HG03097 (cell line): ENCODE data around the gene FOSB.

Experiments used
- ATAC-seq: cut with Tn5 transposase; IDR thresholded peaks from one replicate; pipeline ENCODE4 v1.9.1; 2021; ENCODE audit not compliant: unreplicated experiment, low FRiP score

Gene FOSB

DNA sequence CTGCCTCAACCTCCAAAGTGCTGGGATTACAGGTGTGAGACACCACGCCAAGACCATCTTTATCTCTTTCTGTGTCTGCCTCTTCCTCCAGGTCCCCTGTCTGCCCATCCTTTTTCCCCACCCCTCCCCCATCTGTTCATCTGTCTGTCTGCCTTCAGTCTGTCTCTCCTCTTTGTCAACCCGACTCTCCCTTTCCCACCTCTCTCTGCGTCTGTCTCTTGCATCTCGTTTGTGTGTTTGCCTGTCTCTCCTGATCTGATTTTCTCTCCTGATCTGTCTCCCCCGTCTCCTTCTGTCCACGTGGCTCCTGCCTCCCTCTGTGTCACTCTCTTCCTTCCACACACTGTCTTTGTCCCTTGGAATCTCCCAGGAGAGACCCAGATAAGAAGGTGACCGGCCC is 49.4 kb downstream of the FOSB start:
- ATAC-seq: no peak

DNA sequence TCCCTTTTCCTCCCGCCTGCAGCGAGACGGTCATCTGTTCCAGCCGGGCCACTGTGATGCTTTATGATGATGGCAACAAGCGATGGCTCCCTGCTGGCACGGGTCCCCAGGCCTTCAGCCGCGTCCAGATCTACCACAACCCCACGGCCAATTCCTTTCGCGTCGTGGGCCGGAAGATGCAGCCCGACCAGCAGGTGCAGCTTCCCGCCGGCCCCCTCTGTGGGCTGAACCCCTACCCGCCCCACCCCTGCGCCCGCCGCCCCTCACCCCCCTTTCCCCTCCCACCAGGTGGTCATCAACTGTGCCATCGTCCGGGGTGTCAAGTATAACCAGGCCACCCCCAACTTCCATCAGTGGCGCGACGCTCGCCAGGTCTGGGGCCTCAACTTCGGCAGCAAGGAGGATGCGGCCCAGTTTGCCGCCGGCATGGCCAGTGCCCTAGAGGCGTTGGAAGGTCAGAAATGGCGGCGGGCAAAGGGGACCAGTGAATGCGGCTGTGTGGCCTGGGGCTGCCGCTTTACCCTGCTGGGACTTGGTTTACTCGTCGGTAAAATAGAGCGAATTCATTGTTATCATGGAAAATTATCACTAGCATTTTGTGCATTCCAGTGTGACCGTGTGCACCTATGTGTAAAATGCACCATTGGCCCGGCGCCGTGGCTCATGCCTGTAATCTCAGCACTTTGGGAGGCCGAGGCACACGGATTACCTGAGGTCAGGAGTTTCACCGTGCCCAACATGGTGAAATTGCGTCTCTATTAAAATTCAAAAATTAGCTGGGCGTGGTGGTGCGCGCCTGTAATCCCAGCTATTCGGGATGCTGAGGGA is 50.1 kb downstream of the FOSB start:
- no peak for ATAC-seq

DNA sequence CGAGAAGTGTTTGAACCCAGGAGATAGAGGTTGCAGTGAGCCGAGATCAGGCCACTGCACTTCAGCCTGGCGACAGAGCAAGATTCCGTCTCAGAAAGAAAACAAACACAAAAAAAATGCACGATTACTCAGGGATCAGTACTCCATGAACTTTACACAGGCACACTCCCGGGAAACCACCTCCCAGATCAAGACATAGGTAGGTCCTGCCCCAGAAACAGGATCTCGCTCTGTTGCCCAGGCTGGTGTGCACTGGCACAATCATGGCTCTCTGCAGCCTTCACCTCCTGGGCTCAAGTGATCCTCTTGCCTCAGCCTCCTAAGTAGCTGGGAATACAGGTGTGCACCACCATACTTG is 50.7 kb downstream of the FOSB start:
- no peak for ATAC-seq

DNA sequence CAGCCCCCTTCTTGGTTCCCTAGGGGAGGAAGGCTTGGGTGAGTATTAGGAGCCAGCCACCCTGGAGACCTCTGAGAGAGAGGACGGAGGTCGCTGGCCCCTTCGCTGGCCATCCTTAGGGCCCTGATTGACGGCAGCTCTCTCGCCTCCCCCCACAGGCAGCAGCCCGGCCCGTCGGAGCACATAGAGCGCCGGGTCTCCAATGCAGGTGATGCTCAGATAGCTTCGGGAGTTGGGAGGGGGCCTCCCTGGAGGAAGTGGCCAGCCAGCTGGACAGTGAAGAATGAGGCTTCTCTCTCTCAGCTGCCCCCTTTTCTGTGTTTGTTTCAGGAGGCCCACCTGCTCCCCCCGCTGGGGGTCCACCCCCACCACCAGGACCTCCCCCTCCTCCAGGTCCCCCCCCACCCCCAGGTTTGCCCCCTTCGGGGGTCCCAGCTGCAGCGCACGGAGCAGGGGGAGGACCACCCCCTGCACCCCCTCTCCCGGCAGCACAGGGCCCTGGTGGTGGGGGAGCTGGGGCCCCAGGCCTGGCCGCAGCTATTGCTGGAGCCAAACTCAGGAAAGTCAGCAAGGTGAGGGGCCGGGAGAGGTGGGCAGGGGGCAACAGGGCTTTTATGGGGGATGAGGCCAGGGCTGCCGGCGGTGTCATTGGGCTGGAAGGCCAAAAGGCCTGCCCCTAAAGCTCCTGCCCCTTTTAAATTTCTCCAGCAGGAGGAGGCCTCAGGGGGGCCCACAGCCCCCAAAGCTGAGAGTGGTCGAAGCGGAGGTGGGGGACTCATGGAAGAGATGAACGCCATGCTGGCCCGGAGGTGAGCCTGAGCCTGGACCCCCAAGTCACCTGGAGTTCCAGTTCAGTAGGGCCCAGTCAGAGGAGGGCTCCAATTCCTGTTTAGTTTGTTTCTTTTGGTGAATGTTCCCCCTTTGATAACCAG is 54.5 kb downstream of the FOSB start:
- no peak for ATAC-seq

DNA sequence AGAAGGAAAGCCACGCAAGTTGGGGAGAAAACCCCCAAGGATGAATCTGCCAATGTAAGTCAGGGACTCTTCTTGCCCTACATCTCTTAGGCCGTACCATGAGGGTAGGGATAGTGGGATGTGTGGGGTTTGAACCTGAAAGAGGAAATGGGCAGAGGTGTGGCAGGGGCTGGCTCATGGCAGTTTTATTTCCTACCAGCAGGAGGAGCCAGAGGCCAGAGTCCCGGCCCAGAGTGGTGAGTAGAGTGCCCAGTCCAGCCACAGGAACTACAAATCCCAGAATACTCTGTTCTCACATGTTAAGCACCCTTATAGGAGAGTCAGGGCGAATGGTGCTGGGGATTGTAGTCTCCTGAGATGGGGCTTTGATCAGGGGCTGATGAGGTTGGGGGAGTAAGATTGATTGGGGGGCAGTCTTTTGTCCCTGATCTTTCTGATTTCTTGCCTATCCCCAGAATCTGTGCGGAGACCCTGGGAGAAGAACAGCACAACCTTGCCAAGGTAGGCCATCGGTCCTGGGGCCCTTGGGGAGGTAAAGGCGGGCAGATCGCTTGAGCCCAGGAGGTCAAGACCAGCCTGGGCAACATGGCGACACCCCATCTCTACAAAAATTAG is 56.0 kb downstream of the FOSB start:
- ATAC-seq: peak; percentile 83

DNA sequence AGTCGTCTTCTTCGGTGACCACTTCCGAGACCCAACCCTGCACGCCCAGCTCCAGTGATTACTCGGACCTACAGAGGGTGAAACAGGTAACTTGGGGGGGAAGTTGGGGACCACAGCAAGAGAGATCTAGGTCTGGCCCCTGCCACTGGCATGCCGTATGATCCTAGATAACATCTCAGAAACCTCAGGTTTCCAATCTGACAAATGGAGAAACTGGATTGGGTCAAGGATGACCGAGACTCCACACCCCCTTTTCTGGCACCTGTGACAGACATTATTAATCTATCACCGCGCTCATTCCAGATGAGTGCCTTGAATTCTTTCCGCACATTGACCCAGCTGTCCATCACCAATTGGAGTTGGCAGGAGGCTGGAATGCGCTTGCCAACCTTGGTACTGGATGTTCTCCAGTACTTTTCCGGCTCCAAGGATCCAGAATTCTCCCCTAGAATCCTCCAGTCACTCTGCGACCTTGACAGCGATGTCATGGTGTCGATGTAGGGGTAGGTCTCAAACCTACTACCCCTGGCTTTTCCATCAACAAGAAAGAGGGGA is 56.9 kb downstream of the FOSB start:
- no peak for ATAC-seq
